Measurements from ENCODE around the gene NKTR. TPM values are rescaled to one million over a fixed set of nuclear protein-coding genes. Genes with fewer than 3 reads are reported as not detected.
"Not testable (repeated sequence)": the region's sequence is repeated elsewhere in the genome, so short reads cannot be mapped to it uniquely, and the experiment has no call there.

Gene NKTR
- total RNA-seq, result 10 to 100 TPM; 43.9 to 52.9 TPM

- peak within 1 kb of the TSS; percentile 97 for H3K27ac Mint-ChIP-seq
- DNase-seq, result peak; percentile 99
- peaks cover 10% of the 10 kb centered on the region for H3K9me3 Mint-ChIP-seq
- no peaks in the 10 kb centered on the region for H3K27me3 Mint-ChIP-seq
- H3K4me3 Mint-ChIP-seq, result peak within 1 kb of the TSS; percentile 93
- H3K4me1 Mint-ChIP-seq, result peaks cover 27% of the 10 kb centered on the region
- peaks cover 42% of the 10 kb centered on the region for H3K36me3 Mint-ChIP-seq
These were observed at the start of gene NKTR for GRCh38 chr3:42600111-42600957. Gene NKTR, plus strand, starts transcription at chr3:42600686. Its CDS starts 321 bp downstream, at chr3:42601007.

- Mint-ChIP-seq H3K4me3 (no peak overlapping the region), H3K27me3 (no peaks in the 10 kb centered on the region), H3K9me3 (no peaks in the 10 kb centered on the region), H3K36me3 (peaks cover 20% of the 10 kb centered on the region), H3K27ac (no peak overlapping the region), H3K4me1 (peaks cover 16% of the 10 kb centered on the region)
- DNase-seq, result no peak
These were observed 47.7 kb upstream of the NKTR start for GRCh38 chr3:42552830-42553229.

- peaks cover 28% of the 10 kb centered on the region for H3K36me3 Mint-ChIP-seq
- DNase-seq, result no peak
- H3K27ac Mint-ChIP-seq, result peak overlapping the region; percentile 65
- no peaks in the 10 kb centered on the region for H3K27me3 Mint-ChIP-seq
- H3K4me1 Mint-ChIP-seq, result peaks cover 16% of the 10 kb centered on the region
- H3K4me3 Mint-ChIP-seq, result no peak overlapping the region
- H3K9me3 Mint-ChIP-seq, result no peaks in the 10 kb centered on the region
These were observed 44.3 kb upstream of the NKTR start for GRCh38 chr3:42556089-42556632.

- not testable (repeated sequence) for H3K27me3 Mint-ChIP-seq, DNase-seq, H3K9me3 Mint-ChIP-seq
- Mint-ChIP-seq H3K27ac (peak overlapping the region; percentile 61), H3K36me3 (peaks cover 28% of the 10 kb centered on the region), H3K4me1 (peaks cover 16% of the 10 kb centered on the region), H3K4me3 (peak overlapping the region; percentile 14)
These were observed 43.7 kb upstream of the NKTR start for GRCh38 chr3:42556817-42557216.

GRCh38 chr3:42557854-42558253 lies 42.6 kb upstream of the NKTR start:
- no peak for DNase-seq
- no peaks in the 10 kb centered on the region for H3K27me3 Mint-ChIP-seq
- no peaks in the 10 kb centered on the region for H3K9me3 Mint-ChIP-seq
- H3K4me3 Mint-ChIP-seq, result no peak overlapping the region
- H3K27ac Mint-ChIP-seq, result no peak overlapping the region
- peaks cover 28% of the 10 kb centered on the region for H3K36me3 Mint-ChIP-seq
- peaks cover 19% of the 10 kb centered on the region for H3K4me1 Mint-ChIP-seq

- H3K36me3 Mint-ChIP-seq, result peaks cover 15% of the 10 kb centered on the region
- no peak overlapping the region for H3K27ac Mint-ChIP-seq
- no peaks in the 10 kb centered on the region for H3K9me3 Mint-ChIP-seq
- no peak overlapping the region for H3K4me3 Mint-ChIP-seq
- no peaks in the 10 kb centered on the region for H3K27me3 Mint-ChIP-seq
- peaks cover 3% of the 10 kb centered on the region for H3K4me1 Mint-ChIP-seq
- DNase-seq, result no peak
These were observed 38.2 kb upstream of the NKTR start for GRCh38 chr3:42562047-42562907.

GRCh38 chr3:42569593-42570142 lies 30.8 kb upstream of the NKTR start:
- DNase-seq, result no peak
- H3K9me3 Mint-ChIP-seq, result peaks cover 8% of the 10 kb centered on the region
- H3K27ac Mint-ChIP-seq, result no peak overlapping the region
- no peak overlapping the region for H3K4me3 Mint-ChIP-seq
- H3K36me3 Mint-ChIP-seq, result peaks cover 32% of the 10 kb centered on the region
- H3K4me1 Mint-ChIP-seq, result peaks cover 3% of the 10 kb centered on the region
- no peaks in the 10 kb centered on the region for H3K27me3 Mint-ChIP-seq

GRCh38 chr3:42572278-42572677 lies 28.2 kb upstream of the NKTR start:
- peak; percentile 8 for DNase-seq
- Mint-ChIP-seq H3K4me1 (peaks cover 8% of the 10 kb centered on the region), H3K27me3 (no peaks in the 10 kb centered on the region), H3K9me3 (peaks cover 17% of the 10 kb centered on the region), H3K4me3 (no peak overlapping the region), H3K27ac (no peak overlapping the region), H3K36me3 (peaks cover 45% of the 10 kb centered on the region)

GRCh38 chr3:42575137-42575741 lies 25.2 kb upstream of the NKTR start:
- Mint-ChIP-seq H3K4me3 (no peak overlapping the region), H3K36me3 (peaks cover 54% of the 10 kb centered on the region), H3K4me1 (peaks cover 20% of the 10 kb centered on the region), H3K27me3 (no peaks in the 10 kb centered on the region), H3K27ac (no peak overlapping the region), H3K9me3 (peaks cover 17% of the 10 kb centered on the region)
- DNase-seq, result no peak

- no peak for DNase-seq
- Mint-ChIP-seq H3K27me3 (no peaks in the 10 kb centered on the region), H3K9me3 (peaks cover 17% of the 10 kb centered on the region), H3K4me3 (no peak overlapping the region), H3K4me1 (peaks cover 34% of the 10 kb centered on the region), H3K27ac (no peak overlapping the region), H3K36me3 (peaks cover 46% of the 10 kb centered on the region)
These were observed 22.4 kb upstream of the NKTR start for GRCh38 chr3:42578054-42578453.

- peaks cover 38% of the 10 kb centered on the region for H3K4me1 Mint-ChIP-seq
These were observed 21.1 kb upstream of the NKTR start for GRCh38 chr3:42579346-42579745.

GRCh38 chr3:42581400-42581708 lies 19.1 kb upstream of the NKTR start:
- peak overlapping the region; percentile 19 for H3K27ac Mint-ChIP-seq
- no peak for DNase-seq
- peaks cover 19% of the 10 kb centered on the region for H3K36me3 Mint-ChIP-seq
- no peaks in the 10 kb centered on the region for H3K27me3 Mint-ChIP-seq
- no peaks in the 10 kb centered on the region for H3K9me3 Mint-ChIP-seq
- H3K4me3 Mint-ChIP-seq, result peak overlapping the region; percentile 87
- H3K4me1 Mint-ChIP-seq, result peaks cover 43% of the 10 kb centered on the region

More at GRCh38 chr3:42579346-42579745, 21.1 kb upstream of the NKTR start:
- peaks cover 35% of the 10 kb centered on the region for H3K36me3 Mint-ChIP-seq
- peaks cover 12% of the 10 kb centered on the region for H3K9me3 Mint-ChIP-seq
- H3K27me3 Mint-ChIP-seq, DNase-seq, H3K27ac Mint-ChIP-seq, H3K4me3 Mint-ChIP-seq: not testable (repeated sequence)

- H3K27me3 Mint-ChIP-seq, result no peaks in the 10 kb centered on the region
- peak within 1 kb of the TSS; percentile 87 for H3K4me3 Mint-ChIP-seq
- peak within 1 kb of the TSS; percentile 95 for H3K27ac Mint-ChIP-seq
- no peaks in the 10 kb centered on the region for H3K9me3 Mint-ChIP-seq
- peaks cover 19% of the 10 kb centered on the region for H3K36me3 Mint-ChIP-seq
- peaks cover 45% of the 10 kb centered on the region for H3K4me1 Mint-ChIP-seq
- peak; percentile 96 for DNase-seq
These were observed 18.6 kb upstream of the NKTR start, which contains the start of gene SEC22C for GRCh38 chr3:42581709-42582473. Gene SEC22C, minus strand, starts transcription at chr3:42581967. Its CDS starts 12,921 bp downstream, at chr3:42569046.

Measured in activated naive CD8-positive, alpha-beta T cell treated with anti-CD3 and anti-CD28 coated beads for 36 hours (primary cell).